DMS 273 treated with DMSO at 0.1 percent for 48 hours (cell line): ENCODE results near the gene CFAP54.
"Not testable (repeated sequence)": the region's sequence is repeated elsewhere in the genome, so short reads cannot be mapped to it uniquely, and the experiment has no call there.

Source experiments
- DNase-seq: peaks from one replicate; lab custom pipeline; 2025; lab: John Stamatoyannopoulos, UW

CFAP54 gene

GRCh38 chr12:96516472-96517430, 27.4 kb downstream of the CFAP54 start:
- DNase-seq = no peak

DNA sequence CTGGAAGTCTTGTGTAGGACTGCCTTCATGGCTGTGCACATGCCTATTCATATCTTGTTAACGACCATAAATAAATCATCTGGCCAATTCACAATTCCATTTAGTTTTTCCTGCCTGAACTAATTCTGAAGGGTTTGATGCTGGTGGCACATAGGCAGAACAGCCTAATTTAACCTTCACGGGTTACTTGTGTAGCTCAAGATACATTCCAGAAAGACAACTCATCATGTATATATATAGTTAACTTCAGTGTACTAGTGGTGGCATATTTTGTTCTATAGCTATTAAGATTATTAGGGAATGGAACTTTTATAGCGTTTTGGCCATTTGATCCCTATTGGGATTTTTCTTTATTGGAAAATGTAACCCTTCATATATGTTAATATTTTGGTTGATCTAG, 31.4 kb downstream of the CFAP54 start:
- no peak for DNase-seq

DNA sequence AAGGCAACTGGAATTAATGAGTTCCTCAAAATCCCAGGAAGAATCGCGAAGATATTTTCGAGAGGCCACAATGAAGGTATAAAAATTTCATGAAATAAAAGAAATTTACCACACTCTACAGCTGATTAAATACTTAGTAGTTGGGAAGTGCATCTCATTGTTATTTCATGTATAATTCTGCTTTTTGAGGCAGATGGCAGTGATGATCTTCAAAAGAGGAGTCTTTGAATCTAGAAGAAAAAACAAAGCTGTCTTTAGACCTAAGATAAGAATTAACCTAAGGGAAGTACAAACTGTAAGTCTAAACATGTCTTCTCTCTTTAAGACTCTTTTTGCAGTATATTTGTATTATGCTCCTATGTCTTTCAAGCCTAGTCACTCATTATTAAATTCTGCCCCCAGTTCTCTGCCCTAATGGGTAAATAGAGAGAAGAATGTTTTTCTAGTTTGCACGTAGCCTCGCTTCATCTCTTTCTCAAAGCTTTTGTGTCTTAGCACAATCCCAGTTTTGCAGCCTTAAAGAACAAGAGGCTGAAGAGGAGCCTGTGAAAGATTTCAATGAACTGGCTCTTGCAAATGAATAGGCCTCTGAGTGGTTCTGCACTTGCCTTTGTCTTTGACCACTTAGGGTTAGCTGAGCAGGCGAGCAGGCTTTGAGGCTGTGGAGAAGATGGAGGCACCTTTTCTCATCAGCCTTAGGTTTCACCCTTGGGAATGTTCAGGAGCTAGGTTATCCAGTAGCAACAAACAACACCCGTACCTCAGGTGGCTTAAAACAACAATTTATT, 32.7 kb downstream of the CFAP54 start:
- DNase-seq = no peak

DNA sequence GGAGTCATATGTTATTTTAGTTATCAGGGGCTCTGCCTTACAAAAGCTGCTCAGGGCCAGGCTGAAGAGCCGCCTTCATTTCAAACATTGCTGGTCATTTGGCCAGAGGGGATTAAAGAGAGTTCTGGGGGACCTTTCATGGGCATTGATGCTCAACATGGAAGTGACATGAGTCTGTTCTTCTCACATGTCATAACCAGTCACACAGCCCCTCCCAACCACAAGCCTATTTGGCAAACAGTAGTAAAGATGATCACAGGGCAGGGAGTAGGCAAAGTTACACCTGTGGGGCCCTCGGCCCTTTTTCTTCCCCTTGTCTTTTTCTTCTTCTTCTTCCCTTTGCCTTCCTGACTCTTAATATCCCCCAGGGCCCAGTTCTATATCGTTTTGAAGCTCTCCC, 33.3 kb downstream of the CFAP54 start:
- no peak for DNase-seq

- DNase-seq = no peak
Measured at GRCh38 chr12:96526110-96526509, 36.7 kb downstream of the CFAP54 start.

DNA sequence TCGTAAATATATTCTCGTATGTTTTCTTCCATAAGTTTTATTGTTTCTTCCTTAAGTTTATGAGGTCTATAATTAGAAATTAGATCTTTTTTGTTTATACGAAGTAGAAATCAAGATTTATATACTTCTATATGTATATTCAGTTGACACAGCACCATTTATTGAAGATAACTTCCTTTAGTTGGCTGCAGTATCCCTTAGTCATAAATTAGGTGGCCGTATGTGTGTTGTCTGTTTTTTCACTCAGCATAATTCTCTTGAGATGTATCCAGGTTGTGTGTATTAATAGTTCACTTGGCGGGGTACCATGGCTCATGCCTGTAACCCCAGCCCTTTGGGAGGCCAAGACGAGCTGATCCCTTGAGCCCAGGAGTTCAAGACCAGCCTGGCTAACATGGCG, 40.5 kb downstream of the CFAP54 start:
- no peak for DNase-seq

DNA sequence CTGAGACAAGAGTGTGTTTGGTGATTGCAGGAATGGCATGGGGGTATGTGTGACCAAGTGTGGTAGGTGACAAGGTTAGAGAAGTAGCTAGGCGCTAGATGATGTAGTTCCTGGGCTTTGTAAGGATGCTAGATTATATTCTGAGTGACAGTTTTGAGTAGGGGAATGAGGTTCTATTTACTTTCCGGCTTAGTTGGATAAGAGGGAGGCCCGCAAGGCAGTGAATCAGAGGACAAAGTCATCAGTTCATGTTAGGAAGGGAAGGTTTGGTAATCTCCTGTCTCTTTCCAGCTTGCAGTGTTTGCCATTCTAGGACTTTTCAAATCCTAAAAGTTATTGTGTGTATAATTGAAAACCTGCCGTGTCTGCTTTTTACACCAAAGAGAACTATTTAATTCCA, 45.0 kb downstream of the CFAP54 start:
- no peak for DNase-seq

DNA sequence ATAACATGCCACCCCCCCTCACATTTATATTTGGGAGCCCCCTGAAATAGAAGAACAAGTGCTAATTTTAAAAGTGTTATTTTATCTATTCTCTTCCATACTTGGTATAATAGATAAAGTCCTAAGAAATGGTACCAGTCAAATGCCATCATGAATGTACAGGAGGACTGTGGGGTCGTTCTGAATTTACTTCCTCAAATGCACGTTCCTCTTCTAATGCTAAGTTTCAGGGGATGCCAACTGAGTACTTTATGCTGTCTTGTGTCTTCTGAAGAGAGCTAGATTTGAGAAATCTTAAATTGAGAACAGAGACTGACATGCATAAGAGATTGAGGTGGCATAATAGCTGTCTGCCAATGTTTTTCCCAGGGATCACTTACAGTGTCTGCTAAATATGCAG, 59.0 kb downstream of the CFAP54 start:
- DNase-seq = no peak

DNA sequence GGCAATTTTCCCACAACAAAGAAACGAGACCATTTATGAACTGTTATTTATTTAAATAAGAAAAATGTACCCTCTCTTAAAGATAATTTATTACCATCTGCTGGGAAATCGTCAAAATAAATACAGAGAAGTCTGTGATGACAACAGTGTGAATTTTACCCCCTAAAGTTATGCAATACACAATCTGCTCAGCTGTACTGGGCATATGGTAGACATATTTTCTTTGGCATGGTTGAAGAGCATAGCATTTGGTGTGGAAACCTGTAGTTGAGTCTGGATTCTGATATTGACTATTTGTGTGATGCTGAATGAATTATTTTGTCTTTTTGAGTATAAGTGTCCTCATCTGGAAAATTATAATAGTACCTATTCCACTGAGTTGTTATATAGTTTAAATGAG, 60.0 kb downstream of the CFAP54 start:
- peak; percentile 5 for DNase-seq

- no peak for DNase-seq
Measured at GRCh38 chr12:96570579-96570978, 81.2 kb downstream of the CFAP54 start.

- DNase-seq = no peak
Measured at GRCh38 chr12:96571101-96571862, 81.9 kb downstream of the CFAP54 start.

GRCh38 chr12:96578526-96579125, 89.2 kb downstream of the CFAP54 start:
- DNase-seq = peak; percentile 6

GRCh38 chr12:96585977-96586376, 96.6 kb downstream of the CFAP54 start:
- DNase-seq = no peak

GRCh38 chr12:96587691-96588090, 98.3 kb downstream of the CFAP54 start:
- DNase-seq = no peak

GRCh38 chr12:96590970-96591369, 101.6 kb downstream of the CFAP54 start:
- no peak for DNase-seq

DNA sequence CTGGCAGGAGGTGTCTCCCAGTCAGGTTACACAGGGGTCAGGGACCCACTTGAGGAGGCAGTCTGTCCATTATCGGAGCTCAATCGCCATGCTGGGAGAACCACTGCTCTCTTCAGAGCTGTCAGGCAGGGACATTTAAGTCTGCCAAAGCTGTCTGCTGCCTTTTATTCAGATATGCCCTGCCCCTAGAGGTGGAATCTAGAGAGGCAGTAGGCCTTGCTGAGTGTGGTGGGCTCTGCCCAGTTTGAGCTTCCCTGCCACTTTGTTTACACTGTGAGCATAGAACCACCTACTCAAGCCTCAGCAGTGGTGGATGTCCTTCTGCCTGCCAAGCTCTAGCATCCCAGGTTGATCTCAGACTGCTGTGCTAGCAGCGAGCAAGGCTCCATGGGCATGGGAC, 115.0 kb downstream of the CFAP54 start:
- DNase-seq = not testable (repeated sequence)

DNA sequence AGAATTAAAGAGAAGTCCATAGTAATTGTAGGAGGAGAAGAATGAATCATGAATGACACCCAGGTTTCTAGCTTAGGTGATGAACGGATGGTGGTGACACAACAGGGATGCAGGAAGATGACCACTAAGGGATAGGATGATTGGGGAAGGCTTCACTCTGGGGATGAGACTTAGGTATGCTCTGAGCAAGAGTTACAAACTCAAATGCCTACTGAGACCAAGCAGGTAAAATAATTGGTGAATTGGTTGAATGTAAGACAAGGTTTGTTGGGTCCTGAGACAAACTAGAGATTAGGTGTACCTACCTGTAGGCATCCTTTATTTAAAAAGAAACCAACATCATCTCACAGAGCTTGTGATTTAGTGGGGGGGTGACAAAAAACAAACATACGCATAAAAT, 116.3 kb downstream of the CFAP54 start:
- no peak for DNase-seq

DNA sequence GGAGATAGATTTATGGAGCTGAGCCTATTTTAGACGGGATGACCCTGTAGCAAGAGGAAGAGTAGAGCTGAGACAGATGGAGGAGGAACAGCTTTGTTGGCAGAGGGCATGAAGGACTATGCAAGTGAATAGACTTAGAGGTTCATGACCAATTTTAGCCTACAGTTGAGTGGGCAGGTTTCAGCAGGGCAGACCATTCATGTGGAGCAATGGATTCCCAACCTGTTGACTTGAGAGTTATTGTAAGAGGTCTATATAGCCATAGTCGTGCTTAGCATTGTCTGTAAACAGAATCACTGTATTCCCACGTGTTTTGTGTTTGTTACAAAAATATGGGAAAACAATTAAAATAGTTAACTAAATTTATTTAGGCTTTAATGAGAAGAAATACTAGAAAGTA, 116.8 kb downstream of the CFAP54 start:
- no peak for DNase-seq

GRCh38 chr12:96606644-96607043, 117.3 kb downstream of the CFAP54 start:
- DNase-seq = no peak

- no peak for DNase-seq
Measured at GRCh38 chr12:96617178-96617577, 127.8 kb downstream of the CFAP54 start.

GRCh38 chr12:96623155-96623554, 133.8 kb downstream of the CFAP54 start:
- no peak for DNase-seq

DNA sequence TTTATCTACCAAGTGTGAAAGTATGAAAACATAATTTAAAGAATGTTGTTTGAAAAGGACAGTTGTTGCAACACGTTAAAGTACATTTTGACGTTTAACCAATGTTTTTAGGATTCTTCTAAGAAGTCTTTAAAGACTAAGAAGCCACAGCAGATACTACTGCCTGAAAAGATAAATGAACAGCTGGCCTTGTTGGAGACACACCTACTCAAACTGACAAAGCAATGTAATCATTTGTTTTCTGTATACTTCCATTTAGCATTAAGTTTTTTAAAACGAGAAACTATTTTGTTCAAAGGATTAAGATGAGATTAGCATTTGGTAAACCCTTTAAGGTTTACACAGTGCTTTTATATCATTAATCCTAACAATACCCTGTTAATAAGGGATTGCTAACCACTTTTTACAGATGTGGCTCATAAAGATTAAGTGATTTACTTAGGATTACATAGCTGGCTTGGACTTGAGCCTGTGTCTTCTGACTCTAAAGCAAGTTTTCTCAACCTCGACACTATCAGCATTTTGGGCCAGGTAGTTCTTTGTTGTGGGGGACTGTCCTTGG, 134.4 kb downstream of the CFAP54 start:
- DNase-seq = no peak
